Keratinocyte (primary cell): ENCODE measurements around the gene MRPS27. TPM values are rescaled to one million over a fixed set of nuclear protein-coding genes. Genes with fewer than 3 reads are reported as not detected.

ENCODE experiments used
- DNase-seq: peaks from one replicate; pipeline ENCODE4 v3.0.0-alpha.2; 2011; ENCODE audit warnings: low read depth, missing footprints, low spot score
- FAIRE-seq: peaks from 2 replicates; lab custom pipeline; 2011; peaks lifted over from hg19 to GRCh38; lab: Jason Lieb, UNC
- H2AFZ ChIP-seq: 2 replicates; pipeline ENCODE4 v1.6.0; 2012; ENCODE audit warnings: low read length, control low read depth, inconsistent platforms; ENCODE audit not compliant: control insufficient read depth
- H3K27ac ChIP-seq: 2 replicates; pipeline ENCODE4 v1.5.1; 2011; ENCODE audit warnings: low read length; ENCODE audit not compliant: control insufficient read depth, insufficient read depth
- H3K27me3 ChIP-seq: 3 replicates; pipeline ENCODE4 v1.6.0; 2011; ENCODE audit warnings: low read length; ENCODE audit not compliant: control insufficient read depth, insufficient read depth; ENCODE audit errors: extremely low read depth
- H3K36me3 ChIP-seq, 2 experiments: 2 replicates in 1 of 2; 3 replicates in 1 of 2; pipeline ENCODE4 v1.5.1; 2011; ENCODE audit warnings: low read length in 2 of 2, mild to moderate bottlenecking in 1 of 2; ENCODE audit not compliant: control insufficient read depth in 2 of 2, insufficient read depth in 2 of 2; ENCODE audit errors: extremely low read depth in 1 of 2
- H3K4me1 ChIP-seq: 3 replicates; pipeline ENCODE4 v1.5.1; 2011; ENCODE audit warnings: low read length; ENCODE audit not compliant: control insufficient read depth, insufficient read depth; ENCODE audit errors: extremely low read depth
- H3K4me2 ChIP-seq: 3 replicates; pipeline ENCODE4 v1.6.0; 2011; ENCODE audit warnings: low read depth, low read length; ENCODE audit not compliant: control insufficient read depth, insufficient read depth; ENCODE audit errors: extremely low read depth
- H3K4me3 ChIP-seq, 3 experiments: fragments of 200-600 bp in 1 of 3; sonication (generic) in 1 of 3; 2 replicates in 2 of 3; 3 replicates in 1 of 3; pipeline ENCODE4 v1.5.1; 2011 to 2016; ENCODE audit warnings: low read length in 3 of 3, mild to moderate bottlenecking in 3 of 3, control low read depth in 2 of 3, inconsistent platforms in 1 of 3, low read depth in 1 of 3, mixed read lengths in 1 of 3, mixed run types in 1 of 3, moderate library complexity in 1 of 3; ENCODE audit not compliant: control insufficient read depth in 2 of 3, insufficient read depth in 2 of 3; ENCODE audit errors: extremely low read depth in 1 of 3
- H3K79me2 ChIP-seq: 2 replicates; pipeline ENCODE4 v1.6.0; 2012; ENCODE audit warnings: low read length; ENCODE audit not compliant: control insufficient read depth, insufficient read depth
- H3K9ac ChIP-seq: 3 replicates; pipeline ENCODE4 v1.6.0; 2011; ENCODE audit warnings: low read length; ENCODE audit not compliant: control insufficient read depth, insufficient read depth; ENCODE audit errors: extremely low read depth
- H3K9me1 ChIP-seq: 3 replicates; pipeline ENCODE4 v1.6.0; 2011; ENCODE audit warnings: low read length; ENCODE audit not compliant: control insufficient read depth, insufficient read depth; ENCODE audit errors: extremely low read depth
- H3K9me3 ChIP-seq: 2 replicates; pipeline ENCODE4 v1.5.1; 2012; ENCODE audit warnings: low read depth, low read length; ENCODE audit not compliant: control insufficient read depth
- H4K20me1 ChIP-seq: 3 replicates; pipeline ENCODE4 v1.6.0; 2011; ENCODE audit warnings: low read length; ENCODE audit not compliant: control insufficient read depth, insufficient read depth; ENCODE audit errors: extremely low read depth
- EZH2 ChIP-seq: IDR thresholded peaks from one replicate; pipeline ENCODE4 v1.6.1; 2012; ENCODE audit warnings: inconsistent platforms, mild to moderate bottlenecking, low read length, moderate library complexity
- dilution Hi-C: fragments of 300-500 bp; cut with MboI; formaldehyde crosslinking; loops from one replicate; pipeline ENCODE4 v1.7.0; 2020; ENCODE audit warnings: low sequenced_read_pairs; ENCODE audit not compliant: extremely low pct_ligation_motif_present
- polyA plus RNA-seq, 5 experiments: library from polyadenylated mRNA; depleted of rRNA in 3 of 5; stranded (reverse) in 3 of 5; stranded (forward) in 1 of 5; unstranded in 1 of 5; fragments of >200 nt; gene quantifications; 1 replicate in 1 of 5; 2 replicates in 3 of 5; 3 replicates in 1 of 5; pipeline versions ENCODE4 v1.2.1 to v1.2.3, GENCODE V29; 2011 to 2012; ENCODE audit warnings: missing spikeins in 2 of 5, low read depth in 1 of 5, low replicate concordance in 1 of 5
- TF ChIP-seq, protein P1 (sequence below), 3 experiments: IDR thresholded peaks in 1 of 3; conservative IDR thresholded peaks in 1 of 3; optimal IDR thresholded peaks in 1 of 3; 2 replicates in 2 of 3; 3 replicates in 1 of 3; pipeline versions ENCODE3 to v1.5.1; 2011; ENCODE audit warnings: low read length in 3 of 3, mild to moderate bottlenecking in 3 of 3, moderate library complexity in 2 of 3, control low read depth in 1 of 3, inconsistent platforms in 1 of 3; ENCODE audit not compliant: insufficient read depth in 2 of 3; ENCODE audit errors: extremely low read depth in 1 of 3

MRPS27 gene
- polyA plus RNA-seq, 1 donor (not counting 4 experiments of a cell fraction or from before 2014, with no cell fraction given) = 98.7 TPM

DNA sequence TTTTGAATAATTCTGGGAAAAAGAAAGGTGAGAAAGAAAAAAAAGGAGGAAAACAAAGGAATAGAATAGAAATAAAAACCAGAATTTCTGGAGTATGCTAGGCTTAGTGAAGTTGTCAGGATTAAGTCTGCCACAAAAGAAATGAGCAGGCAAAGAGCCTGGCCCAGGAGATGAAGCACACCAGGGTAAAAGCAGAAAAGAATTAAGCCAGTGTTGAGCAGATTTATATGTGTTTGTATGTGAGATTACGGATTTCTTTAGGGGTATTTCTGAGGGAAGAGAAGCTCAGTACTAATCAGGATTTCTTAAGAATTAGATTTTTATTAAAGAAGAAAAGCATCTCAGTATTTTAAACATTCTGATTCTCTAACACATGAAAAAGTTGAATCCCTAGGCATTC lies 74.5 kb downstream of the MRPS27 start:
- Histone ChIP-seq H3K27ac (no peak overlapping the region), H4K20me1 (no peaks in the 10 kb centered on the region), H3K9me3 (no peaks in the 10 kb centered on the region), H3K4me1 (peaks cover 14% of the 10 kb centered on the region), H2AFZ (no peak overlapping the region), H3K36me3 (no peaks in the 10 kb centered on the region), H3K27me3 (no peaks in the 10 kb centered on the region), H3K79me2 (peaks cover 12% of the 10 kb centered on the region), H3K4me3 (no peak overlapping the region), H3K9ac (no peak overlapping the region), H3K4me2 (no peak overlapping the region), H3K9me1 (no peaks in the 10 kb centered on the region)
- FAIRE-seq = no peak
- dilution Hi-C loops = no loop called here
- DNase-seq = no peak
- TF ChIP-seq, protein P1, sequence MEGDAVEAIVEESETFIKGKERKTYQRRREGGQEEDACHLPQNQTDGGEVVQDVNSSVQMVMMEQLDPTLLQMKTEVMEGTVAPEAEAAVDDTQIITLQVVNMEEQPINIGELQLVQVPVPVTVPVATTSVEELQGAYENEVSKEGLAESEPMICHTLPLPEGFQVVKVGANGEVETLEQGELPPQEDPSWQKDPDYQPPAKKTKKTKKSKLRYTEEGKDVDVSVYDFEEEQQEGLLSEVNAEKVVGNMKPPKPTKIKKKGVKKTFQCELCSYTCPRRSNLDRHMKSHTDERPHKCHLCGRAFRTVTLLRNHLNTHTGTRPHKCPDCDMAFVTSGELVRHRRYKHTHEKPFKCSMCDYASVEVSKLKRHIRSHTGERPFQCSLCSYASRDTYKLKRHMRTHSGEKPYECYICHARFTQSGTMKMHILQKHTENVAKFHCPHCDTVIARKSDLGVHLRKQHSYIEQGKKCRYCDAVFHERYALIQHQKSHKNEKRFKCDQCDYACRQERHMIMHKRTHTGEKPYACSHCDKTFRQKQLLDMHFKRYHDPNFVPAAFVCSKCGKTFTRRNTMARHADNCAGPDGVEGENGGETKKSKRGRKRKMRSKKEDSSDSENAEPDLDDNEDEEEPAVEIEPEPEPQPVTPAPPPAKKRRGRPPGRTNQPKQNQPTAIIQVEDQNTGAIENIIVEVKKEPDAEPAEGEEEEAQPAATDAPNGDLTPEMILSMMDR (optimal IDR thresholded peaks at IDR 0.05 in 1 of 3, IDR thresholded peaks at IDR 0.05 in 1 of 3, conservative IDR thresholded peaks at IDR 0.05 in 1 of 3; ENCODE audit: extremely low read depth in 1 of 3, insufficient read depth in 2 of 3, low read length in 3 of 3) = no peak
- no peak for TF ChIP-seq EZH2

DNA sequence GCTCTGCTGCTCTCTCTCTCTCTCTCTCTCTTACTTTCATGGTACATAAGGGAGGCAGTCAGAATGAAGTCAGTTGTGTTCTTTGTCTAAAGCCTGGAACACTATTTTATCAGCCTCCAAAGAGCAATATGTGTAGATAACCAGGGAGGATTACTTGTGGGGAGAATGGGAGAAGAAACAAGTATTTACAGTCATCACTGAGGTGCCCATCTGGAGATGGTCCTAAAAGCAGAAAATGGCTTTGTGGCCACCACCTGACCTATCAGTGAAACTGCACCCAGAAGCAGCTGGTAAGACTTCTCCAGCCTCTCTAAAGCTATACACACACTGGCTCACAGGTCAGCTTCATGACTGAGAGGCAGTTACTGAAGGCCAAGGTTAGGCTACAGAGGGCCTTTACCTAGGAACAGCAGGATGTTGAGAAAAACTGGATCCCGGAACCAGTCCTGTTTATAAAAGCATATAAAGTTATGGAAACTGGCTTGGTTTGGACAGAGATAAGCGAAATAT lies 75.1 kb downstream of the MRPS27 start:
- Histone ChIP-seq H3K9ac (no peak overlapping the region), H3K9me3 (no peaks in the 10 kb centered on the region), H3K79me2 (peaks cover 12% of the 10 kb centered on the region), H4K20me1 (no peaks in the 10 kb centered on the region), H3K9me1 (no peaks in the 10 kb centered on the region), H3K27me3 (no peaks in the 10 kb centered on the region), H2AFZ (no peak overlapping the region), H3K27ac (no peak overlapping the region), H3K4me2 (no peak overlapping the region), H3K4me1 (peaks cover 14% of the 10 kb centered on the region), H3K4me3 (no peak overlapping the region), H3K36me3 (no peaks in the 10 kb centered on the region)
- dilution Hi-C loops = no loop called here
- FAIRE-seq = peak; percentile 68
- TF ChIP-seq, protein P1 (optimal IDR thresholded peaks at IDR 0.05 in 1 of 3, IDR thresholded peaks at IDR 0.05 in 1 of 3, conservative IDR thresholded peaks at IDR 0.05 in 1 of 3; ENCODE audit: extremely low read depth in 1 of 3, insufficient read depth in 2 of 3, low read length in 3 of 3) = peak; percentile 55 to 69 (median 67)
- TF ChIP-seq EZH2 = no peak
- no peak for DNase-seq
